Stimulated activated naive B cell treated with anti-CD40 and anti-IgM and Interleukin-4, amounts not matched to agents 10 μg/mL and 1 μg/mL and 100 μg/mL, for 72 hours (primary cell): ENCODE results near the gene OTUD3.
"Not testable (repeated sequence)": the region's sequence is repeated elsewhere in the genome, so short reads cannot be mapped to it uniquely, and the experiment has no call there.

Experiments used
- ATAC-seq, 2 donors: fragments of 150-1000 bp; cut with Tn5 transposase; replicated peaks; 2 replicates each; pipeline ENCODE4 v1.10.0; 2021; ENCODE audit warnings: moderate library complexity in 1 of 2
- DNase-seq: peaks from one replicate; pipeline ENCODE4 v3.0.0; 2021
- H3K27ac Mint-ChIP-seq: one replicate; pipeline ENCODE4 v1.8.0; 2022; ENCODE audit warnings: mild to moderate bottlenecking, mixed read lengths
- H3K27me3 Mint-ChIP-seq, 2 donors: one replicate each; pipeline ENCODE4 v1.8.0; 2022; ENCODE audit warnings: mixed read lengths in 2 of 2
- H3K36me3 Mint-ChIP-seq, 2 donors: one replicate each; pipeline ENCODE4 v1.8.0; 2022; ENCODE audit warnings: mixed read lengths in 2 of 2, mild to moderate bottlenecking in 1 of 2
- H3K4me1 Mint-ChIP-seq, 2 donors: one replicate each; pipeline ENCODE4 v1.8.0; 2022; ENCODE audit warnings: mixed read lengths in 2 of 2, mild to moderate bottlenecking in 1 of 2
- H3K4me3 Mint-ChIP-seq, 2 donors: one replicate each; pipeline ENCODE4 v1.8.0; 2022; ENCODE audit warnings: mild to moderate bottlenecking in 2 of 2, mixed read lengths in 2 of 2, moderate library complexity in 1 of 2
- H3K9me3 Mint-ChIP-seq, 2 donors: one replicate each; pipeline ENCODE4 v1.8.0; 2022; ENCODE audit warnings: mixed read lengths in 2 of 2, mild to moderate bottlenecking in 1 of 2

Gene OTUD3

GRCh38 chr1:19860418-19860817 lies 21.8 kb upstream of the OTUD3 start:
- no peak for ATAC-seq
- Mint-ChIP-seq H3K36me3 (peaks cover 2 to 9% of the 10 kb centered on the region in 2 donors), H3K4me3 (no peak overlapping the region), H3K27me3 (peaks cover 27 to 41% of the 10 kb centered on the region in 2 donors), H3K4me1 (no peaks in the 10 kb centered on the region), H3K27ac (no peak overlapping the region), H3K9me3 (peaks cover 5 to 6% of the 10 kb centered on the region in 2 donors)
- no peak for DNase-seq

- peaks cover 5 to 8% of the 10 kb centered on the region in 2 donors for H3K9me3 Mint-ChIP-seq
- peaks cover 32 to 43% of the 10 kb centered on the region in 2 donors for H3K27me3 Mint-ChIP-seq
- no peak for DNase-seq
- peaks cover 2 to 9% of the 10 kb centered on the region in 2 donors for H3K36me3 Mint-ChIP-seq
- H3K4me3 Mint-ChIP-seq: no peak overlapping the region
- ATAC-seq: no peak
- H3K4me1 Mint-ChIP-seq: no peaks in the 10 kb centered on the region
- H3K27ac Mint-ChIP-seq: no peak overlapping the region
Observed at GRCh38 chr1:19861034-19861433, 21.2 kb upstream of the OTUD3 start.

GRCh38 chr1:19861842-19862530 lies 20.2 kb upstream of the OTUD3 start:
- Mint-ChIP-seq H3K27me3 (peaks cover 40 to 51% of the 10 kb centered on the region in 2 donors), H3K36me3 (peaks cover 2 to 9% of the 10 kb centered on the region in 2 donors), H3K27ac (no peak overlapping the region), H3K4me3 (no peak overlapping the region), H3K4me1 (no peaks in the 10 kb centered on the region), H3K9me3 (peaks cover 5 to 8% of the 10 kb centered on the region in 2 donors)
- DNase-seq (no peak), ATAC-seq (no peak)

GRCh38 chr1:19862944-19863343 lies 19.3 kb upstream of the OTUD3 start:
- Mint-ChIP-seq H3K4me1 (no peaks in the 10 kb centered on the region), H3K27ac (no peak overlapping the region), H3K4me3 (no peak overlapping the region), H3K36me3 (peaks cover 2 to 9% of the 10 kb centered on the region in 2 donors), H3K9me3 (peaks cover 5 to 8% of the 10 kb centered on the region in 2 donors), H3K27me3 (peaks cover 41 to 53% of the 10 kb centered on the region in 2 donors)
- DNase-seq (no peak), ATAC-seq (no peak)

GRCh38 chr1:19864570-19865160 lies 17.5 kb upstream of the OTUD3 start:
- ATAC-seq (no peak), DNase-seq (no peak)
- Mint-ChIP-seq H3K36me3 (peaks cover 2 to 9% of the 10 kb centered on the region in 2 donors), H3K4me3 (no peak overlapping the region), H3K9me3 (peaks cover 5 to 8% of the 10 kb centered on the region in 2 donors), H3K4me1 (no peaks in the 10 kb centered on the region), H3K27ac (no peak overlapping the region), H3K27me3 (peaks cover 47 to 53% of the 10 kb centered on the region in 2 donors)

GRCh38 chr1:19866029-19866428 lies 16.2 kb upstream of the OTUD3 start:
- peaks cover 2 to 9% of the 10 kb centered on the region in 2 donors for H3K36me3 Mint-ChIP-seq
- no peak for ATAC-seq
- peaks cover 37 to 47% of the 10 kb centered on the region in 2 donors for H3K27me3 Mint-ChIP-seq
- no peaks in the 10 kb centered on the region for H3K4me1 Mint-ChIP-seq
- no peak overlapping the region for H3K27ac Mint-ChIP-seq
- H3K4me3 Mint-ChIP-seq: no peak overlapping the region
- peaks cover 5 to 8% of the 10 kb centered on the region in 2 donors for H3K9me3 Mint-ChIP-seq
- DNase-seq: no peak

GRCh38 chr1:19866758-19867157 lies 15.4 kb upstream of the OTUD3 start:
- Mint-ChIP-seq H3K9me3 (peaks cover 5 to 8% of the 10 kb centered on the region in 2 donors), H3K4me3 (no peak overlapping the region), H3K27me3 (peaks cover 37 to 47% of the 10 kb centered on the region in 2 donors), H3K27ac (no peak overlapping the region), H3K36me3 (peaks cover 2 to 9% of the 10 kb centered on the region in 2 donors), H3K4me1 (no peaks in the 10 kb centered on the region)
- ATAC-seq: no peak
- no peak for DNase-seq

GRCh38 chr1:19868575-19868974 lies 13.6 kb upstream of the OTUD3 start:
- not testable (repeated sequence) for H3K4me3 Mint-ChIP-seq, H3K9me3 Mint-ChIP-seq, DNase-seq, H3K4me1 Mint-ChIP-seq, H3K27ac Mint-ChIP-seq, H3K36me3 Mint-ChIP-seq, ATAC-seq
- H3K27me3 Mint-ChIP-seq: peaks cover 45 to 55% of the 10 kb centered on the region in 2 donors

GRCh38 chr1:19869453-19869852 lies 12.7 kb upstream of the OTUD3 start:
- H3K4me1 Mint-ChIP-seq, H3K9me3 Mint-ChIP-seq, H3K27ac Mint-ChIP-seq, ATAC-seq, H3K36me3 Mint-ChIP-seq, DNase-seq, H3K4me3 Mint-ChIP-seq: not testable (repeated sequence)
- peaks cover 46 to 52% of the 10 kb centered on the region in 2 donors for H3K27me3 Mint-ChIP-seq

- Mint-ChIP-seq H3K36me3 (no peaks in the 10 kb centered on the region), H3K27me3 (peaks cover 50 to 54% of the 10 kb centered on the region in 2 donors), H3K27ac (no peak overlapping the region), H3K4me3 (no peak overlapping the region), H3K9me3 (peaks cover 0 to 2% of the 10 kb centered on the region in 2 donors), H3K4me1 (no peaks in the 10 kb centered on the region)
- DNase-seq (no peak), ATAC-seq (no peak)
Observed at GRCh38 chr1:19869929-19870328, 12.3 kb upstream of the OTUD3 start.

- Mint-ChIP-seq H3K4me1 (no peaks in the 10 kb centered on the region), H3K9me3 (no peaks in the 10 kb centered on the region), H3K36me3 (no peaks in the 10 kb centered on the region), H3K4me3 (no peak overlapping the region), H3K27ac (no peak overlapping the region), H3K27me3 (peaks cover 49 to 60% of the 10 kb centered on the region in 2 donors)
- DNase-seq (no peak), ATAC-seq (no peak)
Observed at GRCh38 chr1:19872190-19872589, 10.0 kb upstream of the OTUD3 start.

GRCh38 chr1:19877181-19877750 lies 4.9 kb upstream of the OTUD3 start:
- Mint-ChIP-seq H3K4me1 (peaks cover 0 to 2% of the 10 kb centered on the region in 2 donors), H3K4me3 (no peak overlapping the region)

GRCh38 chr1:19877821-19878636 lies 4.2 kb upstream of the OTUD3 start:
- Mint-ChIP-seq H3K36me3 (peaks cover 0 to under 1% of the 10 kb centered on the region in 2 donors), H3K27ac (no peak overlapping the region), H3K9me3 (no peaks in the 10 kb centered on the region), H3K4me3 (no peak overlapping the region), H3K4me1 (peaks cover 2 to 6% of the 10 kb centered on the region in 2 donors), H3K27me3 (peaks cover 31 to 42% of the 10 kb centered on the region in 2 donors)
- no peak for DNase-seq
- no peak for ATAC-seq

More at GRCh38 chr1:19877181-19877750, 4.9 kb upstream of the OTUD3 start:
- Mint-ChIP-seq H3K27me3 (peaks cover 39 to 50% of the 10 kb centered on the region in 2 donors), H3K9me3 (no peaks in the 10 kb centered on the region), H3K36me3 (no peaks in the 10 kb centered on the region), H3K27ac (no peak overlapping the region)
- no peak for ATAC-seq
- DNase-seq: no peak

- H3K27ac Mint-ChIP-seq: no peak overlapping the region
Observed at GRCh38 chr1:19878637-19878985, 3.6 kb upstream of the OTUD3 start.

More at GRCh38 chr1:19878637-19878985, 3.6 kb upstream of the OTUD3 start:
- Mint-ChIP-seq H3K4me1 (peaks cover 8 to 9% of the 10 kb centered on the region in 2 donors), H3K4me3 (no peak overlapping the region), H3K36me3 (peaks cover 0 to 3% of the 10 kb centered on the region in 2 donors), H3K9me3 (no peaks in the 10 kb centered on the region), H3K27me3 (peaks cover 26 to 36% of the 10 kb centered on the region in 2 donors)
- ATAC-seq (no peak), DNase-seq (no peak)
